Neuronal stem cell (in vitro differentiated cells): ENCODE data around the gene CDC42BPA.

Experiments
- DNase-seq: peaks from one replicate; pipeline ENCODE4 v3.0.0-alpha.2; 2013; ENCODE audit warnings: low spot score
- H2AFZ ChIP-seq: one replicate; pipeline ENCODE4 v1.6.1; 2013; ENCODE audit warnings: mild to moderate bottlenecking, low read length, inconsistent platforms
- H2AK5ac ChIP-seq: 2 replicates; pipeline ENCODE4 v1.6.1; 2013; ENCODE audit warnings: low read depth, mild to moderate bottlenecking, inconsistent platforms, low read length, moderate library complexity, mixed read lengths
- H2BK120ac ChIP-seq: 2 replicates; pipeline ENCODE4 v1.6.1; 2013; ENCODE audit warnings: low read depth, mild to moderate bottlenecking, inconsistent platforms, low read length, moderate library complexity, mixed read lengths
- H2BK12ac ChIP-seq: one replicate; pipeline ENCODE4 v1.6.1; 2013; ENCODE audit warnings: low read length, inconsistent platforms
- H2BK15ac ChIP-seq: 2 replicates; pipeline ENCODE4 v1.6.1; 2013; ENCODE audit warnings: mild to moderate bottlenecking, low read length, inconsistent platforms, mixed read lengths
- H2BK5ac ChIP-seq: one replicate; pipeline ENCODE4 v1.6.1; 2013; ENCODE audit warnings: inconsistent platforms, mild to moderate bottlenecking, low read length, moderate library complexity
- H3K14ac ChIP-seq: one replicate; pipeline ENCODE4 v1.6.1; 2013; ENCODE audit warnings: low read length, inconsistent platforms
- H3K18ac ChIP-seq: 2 replicates; pipeline ENCODE4 v1.6.1; 2013; ENCODE audit warnings: low read length, inconsistent platforms
- H3K23ac ChIP-seq: 2 replicates; pipeline ENCODE4 v1.6.1; 2013; ENCODE audit warnings: low read depth, mild to moderate bottlenecking, mixed read lengths, low read length, inconsistent platforms; ENCODE audit not compliant: poor library complexity
- H3K27ac ChIP-seq: replicated peaks from 3 replicates; pipeline ENCODE4 v1.5.1; 2013; ENCODE audit warnings: low read length, inconsistent platforms
- H3K27me3 ChIP-seq, 3 experiments: 2 replicates each; pipeline ENCODE4 v1.6.1; 2013; ENCODE audit warnings: low read length in 3 of 3, mild to moderate bottlenecking in 2 of 3, inconsistent platforms in 1 of 3, low read depth in 1 of 3, mixed read lengths in 1 of 3, moderate library complexity in 1 of 3; ENCODE audit not compliant: control insufficient read depth in 3 of 3, insufficient read depth in 3 of 3
- H3K36me3 ChIP-seq, 2 donors: replicated peaks in 1 of 2; 2 replicates each; pipeline ENCODE4 v1.6.1; 2013; ENCODE audit warnings: low read length in 2 of 2; ENCODE audit not compliant: control insufficient read depth in 2 of 2, insufficient read depth in 2 of 2
- H3K4ac ChIP-seq: 2 replicates; pipeline ENCODE4 v1.6.1; 2013; ENCODE audit warnings: inconsistent platforms, mild to moderate bottlenecking, low read length, moderate library complexity
- H3K4me1 ChIP-seq, 2 donors: 1 replicate in 1 of 2; 2 replicates in 1 of 2; pipeline ENCODE4 v1.6.1; 2013; ENCODE audit warnings: low read length in 2 of 2, low read depth in 1 of 2; ENCODE audit not compliant: control insufficient read depth in 2 of 2, insufficient read depth in 1 of 2
- H3K4me2 ChIP-seq: one replicate; pipeline ENCODE4 v1.6.1; 2013; ENCODE audit warnings: mild to moderate bottlenecking, low read length, inconsistent platforms; ENCODE audit not compliant: insufficient read depth, poor library complexity, severe bottlenecking
- H3K4me3 ChIP-seq, 2 donors: 2 replicates each; pipeline ENCODE4 v1.5.1; 2013; ENCODE audit warnings: low read length in 2 of 2, mild to moderate bottlenecking in 2 of 2, inconsistent platforms in 1 of 2, moderate library complexity in 1 of 2
- H3K79me1 ChIP-seq: one replicate; pipeline ENCODE4 v1.6.1; 2013; ENCODE audit warnings: low read depth, mild to moderate bottlenecking, inconsistent platforms, low read length, moderate library complexity
- H3K9ac ChIP-seq: one replicate; pipeline ENCODE4 v1.6.1; 2013; ENCODE audit warnings: mild to moderate bottlenecking, low read depth, low read length, inconsistent platforms; ENCODE audit not compliant: poor library complexity
- H3K9me3 ChIP-seq, 2 donors: replicated peaks in 1 of 2; 2 replicates each; pipeline versions ENCODE3 to v1.6.1; 2013; ENCODE audit warnings: low read length in 2 of 2, mild to moderate bottlenecking in 2 of 2, inconsistent platforms in 1 of 2, low read depth in 1 of 2, mixed read lengths in 1 of 2, moderate library complexity in 1 of 2; ENCODE audit not compliant: control insufficient read depth in 2 of 2, insufficient read depth in 1 of 2
- H4K8ac ChIP-seq: one replicate; pipeline ENCODE4 v1.6.1; 2013; ENCODE audit warnings: low read depth, mild to moderate bottlenecking, inconsistent platforms, low read length, moderate library complexity
- H4K91ac ChIP-seq: one replicate; pipeline ENCODE4 v1.6.1; 2013; ENCODE audit warnings: low read length, low read depth, mild to moderate bottlenecking, inconsistent platforms; ENCODE audit not compliant: poor library complexity
- WGBS, 2 donors: extraction: QIAGEN DNeasy Blood & Tissue Kit; methylation state at CpG; one replicate each; pipeline ENCODE4 v1.1.7; 2013; ENCODE audit warnings: missing lambda C conversion rate in 2 of 2, mixed read lengths in 1 of 2; ENCODE audit not compliant: insufficient read length in 2 of 2, insufficient replicate concordance in 1 of 2; ENCODE audit errors: extremely low coverage in 2 of 2; 5-methylcytosine and 5-hydroxymethylcytosine counted together

Gene CDC42BPA

GRCh38 chr1:227357171-227357926, 39.1 kb upstream of the CDC42BPA start:
- Histone ChIP-seq H3K23ac (no peak overlapping the region), H3K4me3 (no peak overlapping the region), H3K27ac (no peak overlapping the region), H4K91ac (no peak overlapping the region), H3K9ac (no peak overlapping the region), H3K14ac (no peak overlapping the region), H3K27me3 (no peaks in the 10 kb centered on the region), H2BK15ac (no peak overlapping the region), H2BK5ac (no peak overlapping the region), H2AFZ (peak overlapping the region; percentile 76), H3K79me1 (peaks cover under 1% of the 10 kb centered on the region), H4K8ac (no peak overlapping the region), H3K9me3 (no peaks in the 10 kb centered on the region), H2AK5ac (no peak overlapping the region), H2BK120ac (no peak overlapping the region), H3K4me1 (peaks cover 4 to 5% of the 10 kb centered on the region in 2 donors), H2BK12ac (no peak overlapping the region), H3K36me3 (no peaks in the 10 kb centered on the region), H3K4me2 (no peak overlapping the region), H3K4ac (no peak overlapping the region), H3K18ac (no peak overlapping the region)
- no peak for DNase-seq
- WGBS, 2 donors = no CpG with 5 or more reads among the region's 7 CpGs

DNA sequence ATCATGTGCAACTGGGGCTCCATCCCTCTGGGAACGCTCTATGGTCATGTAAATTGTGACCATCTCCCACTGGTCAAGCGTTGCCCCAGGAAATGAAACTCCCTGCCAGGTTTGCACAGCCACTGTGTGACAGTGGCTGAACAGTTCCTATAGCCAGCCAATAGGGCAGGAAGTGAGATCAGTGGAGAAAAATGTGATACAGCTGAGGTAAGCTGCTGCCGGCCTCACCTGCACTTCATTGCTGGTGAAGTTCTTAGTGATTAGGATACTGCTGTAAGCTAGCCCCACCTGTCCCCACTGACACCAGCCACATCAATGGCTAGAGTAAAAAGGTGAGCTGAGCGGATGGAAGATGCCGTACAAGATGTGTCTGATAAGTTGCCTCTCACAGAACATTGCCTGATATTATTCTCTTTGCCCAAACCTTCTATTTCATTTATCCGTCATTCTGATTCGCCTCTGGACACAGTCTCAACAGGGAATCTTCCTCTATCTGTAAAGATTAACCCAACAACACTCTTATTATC, 38.4 kb upstream of the CDC42BPA start:
- H3K14ac ChIP-seq = no peak overlapping the region
- no peak overlapping the region for H2AFZ ChIP-seq
- no peak overlapping the region for H3K4ac ChIP-seq
- no peak overlapping the region for H3K27ac ChIP-seq
- no peaks in the 10 kb centered on the region for H3K27me3 ChIP-seq
- no peaks in the 10 kb centered on the region for H3K79me1 ChIP-seq
- no peak overlapping the region for H3K4me2 ChIP-seq
- no peak overlapping the region for H2AK5ac ChIP-seq
- no peak for DNase-seq
- H2BK15ac ChIP-seq = no peak overlapping the region
- no peaks in the 10 kb centered on the region for H3K36me3 ChIP-seq
- no peak overlapping the region for H2BK12ac ChIP-seq
- H3K23ac ChIP-seq = no peak overlapping the region
- WGBS, 2 donors = no CpG with 5 or more reads among the region's 7 CpGs
- no peak overlapping the region for H4K8ac ChIP-seq
- H2BK120ac ChIP-seq = no peak overlapping the region
- H3K9me3 ChIP-seq = no peaks in the 10 kb centered on the region
- no peak overlapping the region for H3K4me3 ChIP-seq
- H2BK5ac ChIP-seq = no peak overlapping the region
- H3K9ac ChIP-seq = no peak overlapping the region
- no peak overlapping the region for H4K91ac ChIP-seq
- peaks cover 4 to 5% of the 10 kb centered on the region in 2 donors for H3K4me1 ChIP-seq
- H3K18ac ChIP-seq = no peak overlapping the region

DNA sequence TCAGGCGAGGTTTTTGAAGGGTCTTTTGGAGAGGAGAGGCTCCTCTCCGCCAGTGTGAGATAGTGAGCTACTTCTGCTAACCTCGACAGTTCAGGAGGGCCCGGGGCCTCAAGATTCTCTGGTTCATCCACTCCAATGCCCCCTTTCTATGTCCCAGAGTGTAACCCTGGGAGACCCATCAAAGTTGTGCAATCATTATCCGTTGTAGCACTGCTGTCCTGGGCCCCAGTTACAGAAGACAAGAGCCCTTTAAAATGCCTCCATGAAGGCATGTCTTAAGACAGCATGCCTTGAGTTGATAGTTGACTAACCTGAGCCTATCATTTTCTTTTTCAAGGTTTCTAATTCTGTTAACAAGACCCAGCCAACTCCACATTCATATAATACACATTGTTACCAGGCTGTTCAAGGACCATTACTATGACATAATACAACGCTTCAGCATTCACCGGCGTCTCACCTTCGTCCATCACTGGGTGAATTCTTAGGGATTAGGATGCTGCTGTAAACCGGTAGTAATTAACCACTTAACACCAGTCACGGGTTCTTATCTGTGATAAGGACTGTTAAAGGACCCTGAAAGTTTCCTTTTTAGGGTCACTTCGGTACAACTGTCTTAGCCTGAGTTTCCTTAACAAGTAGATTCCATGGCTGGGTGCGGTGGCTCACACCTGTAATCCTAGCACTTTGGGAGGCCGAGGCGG, 37.4 kb upstream of the CDC42BPA start:
- Histone ChIP-seq H3K27me3 (no peaks in the 10 kb centered on the region), H3K79me1 (no peaks in the 10 kb centered on the region), H3K4me1 (peaks cover 4 to 5% of the 10 kb centered on the region in 2 donors), H3K36me3 (no peaks in the 10 kb centered on the region), H3K14ac (no peak overlapping the region), H2BK15ac (no peak overlapping the region), H3K4me3 (no peak overlapping the region), H3K27ac (no peak overlapping the region), H2AFZ (no peak overlapping the region), H4K91ac (no peak overlapping the region), H3K9me3 (no peaks in the 10 kb centered on the region), H2BK12ac (no peak overlapping the region), H2AK5ac (no peak overlapping the region), H3K9ac (no peak overlapping the region), H3K23ac (no peak overlapping the region), H3K4me2 (no peak overlapping the region), H3K18ac (no peak overlapping the region), H4K8ac (no peak overlapping the region), H3K4ac (no peak overlapping the region), H2BK120ac (no peak overlapping the region), H2BK5ac (no peak overlapping the region)
- WGBS, 2 donors = no CpG with 5 or more reads among the region's 15 CpGs
- DNase-seq = no peak

DNA sequence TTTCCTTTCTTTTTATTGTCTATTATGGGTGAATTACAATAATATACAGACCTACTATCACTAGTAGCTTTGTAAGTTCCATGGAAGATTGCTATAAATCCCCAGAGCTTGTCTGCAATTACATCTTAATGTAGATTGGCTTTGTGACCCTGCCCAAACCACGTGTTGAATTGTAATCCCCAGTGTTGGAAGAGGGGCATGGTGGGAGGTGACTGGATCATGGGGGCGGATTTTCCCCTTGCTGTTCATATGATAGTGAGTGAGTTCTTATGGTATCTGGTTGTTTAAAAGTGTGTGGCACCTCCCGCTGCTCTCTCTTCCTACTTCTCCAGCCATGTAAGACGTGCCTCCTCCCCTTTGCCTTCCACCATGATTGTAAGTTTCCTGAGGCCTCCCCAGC, 34.9 kb upstream of the CDC42BPA start:
- H3K36me3 ChIP-seq = no peaks in the 10 kb centered on the region
- H3K4me1 ChIP-seq = peaks cover 4 to 5% of the 10 kb centered on the region in 2 donors
- no peak overlapping the region for H4K8ac ChIP-seq
- WGBS, 2 donors = no CpG with 5 or more reads among the region's 4 CpGs
- H3K18ac ChIP-seq = no peak overlapping the region
- H3K9me3 ChIP-seq = no peaks in the 10 kb centered on the region
- H2BK120ac ChIP-seq = no peak overlapping the region
- H3K4me2 ChIP-seq = no peak overlapping the region
- no peak overlapping the region for H2BK5ac ChIP-seq
- no peak overlapping the region for H3K4ac ChIP-seq
- H2BK12ac ChIP-seq = no peak overlapping the region
- no peak overlapping the region for H3K23ac ChIP-seq
- H3K14ac ChIP-seq = no peak overlapping the region
- H3K27ac ChIP-seq = no peak overlapping the region
- H2AFZ ChIP-seq = no peak overlapping the region
- H3K4me3 ChIP-seq = no peak overlapping the region
- no peaks in the 10 kb centered on the region for H3K27me3 ChIP-seq
- no peak overlapping the region for H3K9ac ChIP-seq
- DNase-seq = no peak
- H3K79me1 ChIP-seq = no peaks in the 10 kb centered on the region
- no peak overlapping the region for H4K91ac ChIP-seq
- H2AK5ac ChIP-seq = no peak overlapping the region
- H2BK15ac ChIP-seq = no peak overlapping the region
